NCI-H748 (cell line): ENCODE results near the gene PEAR1.
A peak's percentile ranks its signal among the peaks of the same experiment; 100 is the strongest.

ENCODE experiments used
- DNase-seq: peaks from one replicate; lab custom pipeline; 2025; ENCODE audit not compliant: unreplicated experiment; lab: John Stamatoyannopoulos, UW

PEAR1 gene

GRCh38 chr1:156881663-156882062, 11.9 kb upstream of the PEAR1 start:
- DNase-seq, result no peak

GRCh38 chr1:156882543-156882942, 11.0 kb upstream of the PEAR1 start:
- DNase-seq, result no peak

- DNase-seq, result no peak
Observed at GRCh38 chr1:156883919-156884318, 9.6 kb upstream of the PEAR1 start.

GRCh38 chr1:156884560-156885184, 8.8 kb upstream of the PEAR1 start:
- no peak for DNase-seq

- DNase-seq, result no peak
Observed at GRCh38 chr1:156885314-156885713, 8.2 kb upstream of the PEAR1 start.

- DNase-seq, result no peak
Observed at GRCh38 chr1:156885880-156886355, 7.6 kb upstream of the PEAR1 start.

- DNase-seq, result no peak
Observed at GRCh38 chr1:156886583-156887281, 6.8 kb upstream of the PEAR1 start.

- no peak for DNase-seq
Observed at GRCh38 chr1:156887317-156887716, 6.2 kb upstream of the PEAR1 start.

- no peak for DNase-seq
Observed at GRCh38 chr1:156887734-156888133, 5.8 kb upstream of the PEAR1 start.

- peak; percentile 78 for DNase-seq
Observed at GRCh38 chr1:156889802-156890580, 3.5 kb upstream of the PEAR1 start.

GRCh38 chr1:156892190-156893047, 1.1 kb upstream of the PEAR1 start:
- peak; percentile 86 for DNase-seq

- DNase-seq, result no peak
Observed at GRCh38 chr1:156894001-156894400, 483 bp downstream of the PEAR1 start.

GRCh38 chr1:156894711-156895454, 1.4 kb downstream of the PEAR1 start:
- no peak for DNase-seq

- no peak for DNase-seq
Observed at GRCh38 chr1:156895455-156895812, 1.9 kb downstream of the PEAR1 start.

- no peak for DNase-seq
Observed at GRCh38 chr1:156895927-156896326, 2.4 kb downstream of the PEAR1 start.

- no peak for DNase-seq
Observed at GRCh38 chr1:156896490-156897033, 3.0 kb downstream of the PEAR1 start.

GRCh38 chr1:156897078-156897825, 3.7 kb downstream of the PEAR1 start:
- no peak for DNase-seq

- DNase-seq, result no peak
Observed at GRCh38 chr1:156898161-156898566, 4.6 kb downstream of the PEAR1 start.

GRCh38 chr1:156898971-156899664, 5.6 kb downstream of the PEAR1 start:
- DNase-seq, result no peak
